HG03103 (cell line): Measurements from ENCODE around the gene PSEN1.
"Not testable (repeated sequence)": the region's sequence is repeated elsewhere in the genome, so short reads cannot be mapped to it uniquely, and the experiment has no call there.

Source experiments
- ATAC-seq: cut with Tn5 transposase; IDR thresholded peaks from one replicate; pipeline ENCODE4 v1.9.1; 2021; ENCODE audit warnings: low read depth; ENCODE audit not compliant: unreplicated experiment

PSEN1 gene

DNA sequence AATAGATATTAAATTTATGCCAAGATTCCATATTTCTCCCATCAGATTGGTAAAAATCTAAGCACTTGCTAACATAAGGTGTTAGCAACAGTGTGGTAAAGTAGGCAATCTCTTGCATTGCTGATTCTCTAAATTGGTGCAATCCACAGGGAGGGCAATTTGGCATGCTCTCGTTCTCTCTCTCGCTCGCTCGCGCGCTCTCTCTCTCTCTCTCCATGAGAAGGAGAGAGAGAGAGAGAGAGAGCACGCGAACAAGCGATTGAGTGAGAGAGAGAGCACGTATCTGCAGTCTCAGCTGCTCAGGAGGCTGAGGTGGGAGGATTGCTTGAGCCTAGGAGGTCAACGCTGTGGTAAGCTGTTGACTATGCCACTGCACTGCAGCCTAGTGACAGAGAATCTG, 25.9 kb downstream of the PSEN1 start:
- no peak for ATAC-seq

DNA sequence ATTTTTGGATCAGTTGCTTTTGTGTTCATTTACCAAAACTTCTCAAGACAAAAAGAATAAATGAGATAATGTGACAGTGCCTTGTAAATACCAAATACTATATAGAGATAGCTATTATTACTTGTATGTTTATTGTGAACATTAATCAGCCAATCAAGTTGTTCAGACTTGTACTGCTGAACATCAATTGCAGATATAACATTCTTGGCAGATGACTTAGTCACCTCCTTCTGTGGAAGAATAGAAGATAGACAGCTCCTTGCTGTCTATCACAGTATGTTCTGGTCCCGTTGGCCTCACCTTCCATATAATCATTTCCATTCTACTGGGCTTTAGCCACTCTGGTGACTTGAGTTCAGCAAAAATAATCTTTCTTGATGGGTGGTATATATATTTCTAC, 30.1 kb downstream of the PSEN1 start:
- ATAC-seq: no peak

DNA sequence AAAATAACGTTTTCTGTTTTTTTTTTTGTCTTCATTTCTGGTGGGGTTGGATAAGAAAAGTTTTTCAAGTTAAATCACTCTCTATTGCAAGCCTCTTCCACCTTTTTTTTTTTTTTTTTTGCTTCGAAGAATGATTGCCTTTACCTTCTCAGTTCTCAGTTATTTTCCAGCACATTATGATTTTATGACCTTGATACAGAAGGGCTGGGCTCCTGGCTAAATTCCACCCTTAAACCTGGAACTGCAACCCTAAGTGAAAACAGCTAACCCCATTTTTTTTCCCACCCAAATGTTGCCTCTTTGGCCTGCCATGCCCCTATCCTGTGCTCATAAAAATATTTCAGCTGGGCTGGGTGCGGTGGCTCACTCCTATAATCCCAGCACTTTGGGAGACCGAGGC, 31.4 kb downstream of the PSEN1 start:
- no peak for ATAC-seq

- no peak for ATAC-seq
Measured at GRCh38 chr14:73168274-73168673, 32.0 kb downstream of the PSEN1 start.

- no peak for ATAC-seq
Measured at GRCh38 chr14:73168691-73169090, 32.4 kb downstream of the PSEN1 start.

DNA sequence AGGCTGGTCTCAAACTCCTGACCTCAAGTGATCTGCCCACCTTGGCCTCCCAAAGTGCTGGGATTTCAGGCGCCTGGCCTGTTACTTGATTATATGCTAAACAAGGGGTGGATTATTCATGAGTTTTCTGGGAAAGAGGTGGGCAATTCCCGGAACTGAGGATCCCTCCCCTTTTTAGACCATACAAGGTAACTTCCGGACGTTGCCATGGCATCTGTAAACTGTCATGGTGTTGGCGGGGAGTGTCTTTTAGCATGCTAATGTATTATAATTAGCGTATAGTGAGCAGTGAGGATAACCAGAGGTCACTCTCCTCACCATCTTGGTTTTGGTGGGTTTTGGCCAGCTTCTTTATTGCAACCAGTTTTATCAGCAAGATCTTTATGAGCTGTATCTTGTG, 33.5 kb downstream of the PSEN1 start:
- ATAC-seq: not testable (repeated sequence)

DNA sequence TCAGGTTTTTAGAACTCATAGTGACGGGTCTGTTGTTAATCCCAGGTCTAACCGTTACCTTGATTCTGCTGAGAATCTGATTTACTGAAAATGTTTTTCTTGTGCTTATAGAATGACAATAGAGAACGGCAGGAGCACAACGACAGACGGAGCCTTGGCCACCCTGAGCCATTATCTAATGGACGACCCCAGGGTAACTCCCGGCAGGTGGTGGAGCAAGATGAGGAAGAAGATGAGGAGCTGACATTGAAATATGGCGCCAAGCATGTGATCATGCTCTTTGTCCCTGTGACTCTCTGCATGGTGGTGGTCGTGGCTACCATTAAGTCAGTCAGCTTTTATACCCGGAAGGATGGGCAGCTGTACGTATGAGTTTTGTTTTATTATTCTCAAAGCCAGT, 34.4 kb downstream of the PSEN1 start:
- ATAC-seq: no peak

DNA sequence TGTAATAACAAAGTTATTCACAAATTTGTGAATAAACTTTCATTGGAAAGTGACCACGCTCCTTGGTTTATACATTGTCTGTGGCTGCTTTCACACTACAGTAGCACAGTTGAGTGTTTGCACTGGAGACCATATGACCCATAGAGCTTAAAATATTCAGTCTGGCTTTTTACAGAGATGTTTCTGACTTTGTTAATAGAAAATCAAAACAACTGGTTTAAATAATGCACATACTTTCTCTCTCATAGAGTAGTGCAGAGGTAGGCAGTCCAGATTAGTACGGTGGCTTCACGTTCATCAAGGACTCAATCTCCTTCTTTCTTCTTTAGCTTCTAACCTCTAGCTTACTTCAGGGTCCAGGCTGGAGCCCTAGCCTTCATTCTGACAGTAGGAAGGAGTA, 36.2 kb downstream of the PSEN1 start:
- no peak for ATAC-seq

GRCh38 chr14:73173092-73173735, 36.9 kb downstream of the PSEN1 start:
- no peak for ATAC-seq

DNA sequence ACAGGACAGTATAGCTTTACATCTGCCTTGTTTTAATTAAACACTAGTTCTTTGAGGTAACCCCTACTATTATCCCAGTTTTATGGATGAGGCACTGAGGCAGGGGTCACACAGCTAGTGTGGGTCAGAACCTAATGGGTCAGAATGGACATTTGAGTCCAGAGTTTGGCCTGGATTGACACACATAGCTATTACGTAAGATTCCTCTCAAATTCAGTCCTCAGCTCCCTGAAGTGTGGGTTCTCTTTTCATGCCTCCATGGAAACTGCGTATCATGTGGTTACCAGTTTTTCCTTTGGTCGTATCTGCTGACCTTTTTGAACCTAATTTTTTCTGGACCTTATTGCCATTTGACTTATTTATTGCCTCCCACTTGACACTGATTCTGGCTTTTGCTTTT, 40.4 kb downstream of the PSEN1 start:
- no peak for ATAC-seq

DNA sequence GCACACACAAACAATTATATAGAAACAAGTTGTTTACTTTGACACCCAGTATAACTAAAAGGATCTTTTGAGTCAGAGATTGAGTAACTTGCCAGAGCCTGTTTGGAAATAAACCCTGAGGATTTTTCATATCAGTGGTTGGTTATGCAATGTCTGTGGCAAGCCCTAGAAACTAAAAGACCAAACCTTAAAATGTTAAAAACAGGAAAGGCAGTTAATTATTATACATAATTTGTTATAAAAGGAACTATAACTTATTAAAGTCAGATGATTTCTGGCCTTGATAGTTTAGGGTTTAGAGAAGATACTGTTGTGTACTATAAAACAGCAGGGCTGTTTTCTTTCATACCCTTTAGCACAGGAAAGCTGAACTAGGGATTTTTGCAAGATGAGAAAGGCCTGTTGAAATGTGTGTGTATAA, 44.1 kb downstream of the PSEN1 start:
- ATAC-seq: no peak

DNA sequence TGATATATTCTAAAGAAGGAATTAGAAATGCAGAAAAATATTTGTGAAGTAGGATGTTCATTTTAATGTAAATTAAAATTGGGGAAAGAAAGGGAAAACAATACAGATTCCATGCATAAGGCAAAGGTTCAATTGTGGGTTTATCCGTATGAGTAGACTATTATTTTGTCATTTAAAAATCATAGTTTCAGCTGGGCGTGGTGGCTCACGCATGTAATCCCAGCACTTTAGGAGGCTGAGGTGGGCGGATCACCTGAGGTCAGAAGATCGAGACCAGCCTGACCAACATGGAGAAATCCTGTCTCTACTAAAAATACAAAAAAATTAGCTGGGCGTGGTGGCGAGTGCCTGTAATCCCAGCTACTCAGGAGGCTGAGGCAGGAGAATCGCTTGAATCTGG, 44.7 kb downstream of the PSEN1 start:
- not testable (repeated sequence) for ATAC-seq

DNA sequence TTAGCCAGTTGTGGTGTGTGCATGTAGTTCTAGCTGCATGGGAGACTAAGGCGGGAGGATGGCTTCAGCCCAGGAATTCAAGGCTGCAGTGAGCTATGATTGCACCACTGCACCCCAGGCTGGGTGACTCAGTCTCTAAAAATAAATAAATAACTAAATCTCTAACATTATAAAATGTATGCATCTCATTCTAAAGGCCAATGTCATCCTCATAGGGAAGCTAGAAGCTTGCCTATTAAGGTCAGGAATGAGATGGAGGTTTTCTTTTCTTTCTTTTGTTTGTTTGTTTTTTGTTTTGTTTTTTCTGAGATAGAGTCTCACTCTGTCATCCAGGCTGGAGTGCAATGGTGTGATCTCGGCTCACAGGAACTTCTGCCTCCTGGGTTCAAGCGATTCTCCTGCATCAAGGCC, 52.2 kb downstream of the PSEN1 start:
- no peak for ATAC-seq

GRCh38 chr14:73189651-73190050, 53.3 kb downstream of the PSEN1 start:
- no peak for ATAC-seq

DNA sequence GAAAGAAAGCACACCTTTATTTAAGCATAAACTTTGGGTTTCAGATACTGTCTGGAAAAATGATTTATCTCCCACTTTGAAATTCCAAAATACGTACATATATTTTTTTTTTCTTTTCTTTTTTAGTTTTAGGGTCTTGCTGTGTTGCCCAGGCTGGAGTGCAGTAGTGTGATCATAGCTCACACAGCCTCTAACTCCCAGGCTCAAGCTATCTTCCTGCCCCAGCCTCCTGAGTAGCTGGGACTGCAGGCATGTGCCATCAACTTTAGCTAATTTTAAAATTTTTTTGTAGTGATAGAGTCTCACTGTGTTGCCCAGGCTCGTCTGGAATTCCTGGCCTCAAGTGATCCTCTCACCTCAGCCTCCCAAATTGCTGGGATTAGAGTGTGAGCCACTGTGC, 55.1 kb downstream of the PSEN1 start:
- no peak for ATAC-seq

DNA sequence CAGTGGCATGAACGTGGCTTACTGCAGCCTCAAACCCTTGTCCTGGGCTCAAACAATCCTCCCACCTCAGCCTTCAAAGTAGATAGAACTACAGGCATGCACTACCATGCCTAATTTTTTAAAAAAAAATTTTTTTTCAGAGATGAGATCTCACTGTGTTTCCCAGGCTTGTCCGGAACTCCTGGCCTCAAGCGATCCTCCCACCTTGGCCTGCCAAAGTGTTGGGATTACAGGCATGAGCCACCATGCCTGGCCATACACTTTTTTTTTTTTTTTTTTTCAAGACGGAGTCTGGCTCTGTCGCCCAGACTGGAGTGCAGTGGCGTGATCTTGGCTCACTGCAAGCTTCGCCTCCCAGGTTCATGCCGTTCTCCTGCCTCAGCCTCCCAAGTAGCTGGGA, 58.0 kb downstream of the PSEN1 start:
- not testable (repeated sequence) for ATAC-seq

GRCh38 chr14:73198253-73198652, 61.9 kb downstream of the PSEN1 start:
- ATAC-seq: no peak

GRCh38 chr14:73203527-73203926, 67.2 kb downstream of the PSEN1 start:
- no peak for ATAC-seq

GRCh38 chr14:73207615-73208014, 71.3 kb downstream of the PSEN1 start:
- no peak for ATAC-seq

GRCh38 chr14:73208390-73208789, 72.1 kb downstream of the PSEN1 start:
- ATAC-seq: no peak

- no peak for ATAC-seq
Measured at GRCh38 chr14:73208846-73209245, 72.5 kb downstream of the PSEN1 start.

GRCh38 chr14:73209953-73210352, 73.6 kb downstream of the PSEN1 start:
- ATAC-seq: no peak
